Astrocyte of the cerebellum (primary cell): ENCODE measurements around the gene EIF4E3.
A peak's percentile ranks its signal among the peaks of the same experiment; 100 is the strongest.

Experiments used
- DNase-seq: peaks from one replicate; pipeline ENCODE4 v3.0.0-alpha.2; 2011; ENCODE audit warnings: low read depth
- H3K4me3 ChIP-seq: 2 replicates; pipeline ENCODE4 v1.5.1; 2011; ENCODE audit warnings: mild to moderate bottlenecking, low read depth, low read length, moderate library complexity
- CTCF ChIP-seq: IDR thresholded peaks from 2 replicates; pipeline ENCODE4 v1.5.1; 2012; ENCODE audit warnings: low read length, low read depth, moderate library complexity, mild to moderate bottlenecking; ENCODE audit errors: missing control alignments
- in situ Hi-C: cut with HindIII; loops from 2 replicates; pipeline ENCODE4 v1.10.0; 2017; ENCODE audit warnings: low sequenced_read_pairs

EIF4E3 gene

GRCh38 chr3:71685686-71686085 lies 39.5 kb downstream of the EIF4E3 start:
- TF ChIP-seq CTCF: no peak
- H3K4me3 ChIP-seq: no peak overlapping the region
- DNase-seq: no peak
- in situ Hi-C loops: no loop called here

GRCh38 chr3:71684757-71685386 lies 40.3 kb downstream of the EIF4E3 start:
- no peak for TF ChIP-seq CTCF
- in situ Hi-C loops: no loop called here
- DNase-seq: peak; percentile 74
- no peak overlapping the region for H3K4me3 ChIP-seq

GRCh38 chr3:71684046-71684756 lies 41.0 kb downstream of the EIF4E3 start:
- TF ChIP-seq CTCF: no peak
- no peak overlapping the region for H3K4me3 ChIP-seq
- DNase-seq: no peak
- in situ Hi-C loops: no loop called here

- DNase-seq: peak; percentile 51
- peak; percentile 93 for TF ChIP-seq CTCF
- H3K4me3 ChIP-seq: no peak overlapping the region
- in situ Hi-C loops: no loop called here
Observed at GRCh38 chr3:71681224-71681668, 44.0 kb downstream of the EIF4E3 start.

DNA sequence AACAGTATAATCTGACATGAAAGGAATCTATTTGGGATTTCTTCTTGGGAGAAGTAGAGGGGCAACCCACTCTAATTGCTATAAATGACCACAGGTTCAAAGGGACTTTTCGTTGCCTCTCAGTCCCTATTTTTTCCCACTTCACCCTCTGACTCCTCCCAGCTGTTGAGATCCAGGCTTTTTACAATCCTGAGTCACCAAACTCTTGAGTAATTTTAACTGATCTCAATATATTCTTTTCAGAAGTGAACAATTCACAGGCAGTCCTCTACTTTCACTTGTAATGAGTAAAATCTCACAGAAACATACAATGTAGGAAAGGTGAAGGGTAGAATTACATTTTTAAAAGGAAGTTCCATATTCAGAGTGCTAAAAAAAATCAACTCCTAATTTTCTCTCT lies 44.6 kb downstream of the EIF4E3 start:
- no peak for DNase-seq
- no peak for TF ChIP-seq CTCF
- in situ Hi-C loops: no loop called here
- no peak overlapping the region for H3K4me3 ChIP-seq

- H3K4me3 ChIP-seq: no peak overlapping the region
- no peak for TF ChIP-seq CTCF
- DNase-seq: no peak
- in situ Hi-C loops: no loop called here
Observed at GRCh38 chr3:71676931-71677330, 48.3 kb downstream of the EIF4E3 start.
